HG02840 (cell line): ENCODE measurements around the gene DOCK3.
"Not testable (repeated sequence)": the region's sequence is repeated elsewhere in the genome, so short reads cannot be mapped to it uniquely, and the experiment has no call there.

Experiments
- ATAC-seq: cut with Tn5 transposase; IDR thresholded peaks from one replicate; pipeline ENCODE4 v1.9.1; 2021; ENCODE audit warnings: mild to moderate bottlenecking, moderate library complexity, moderate number of reproducible peaks; ENCODE audit not compliant: unreplicated experiment, low FRiP score

DOCK3 gene

DNA sequence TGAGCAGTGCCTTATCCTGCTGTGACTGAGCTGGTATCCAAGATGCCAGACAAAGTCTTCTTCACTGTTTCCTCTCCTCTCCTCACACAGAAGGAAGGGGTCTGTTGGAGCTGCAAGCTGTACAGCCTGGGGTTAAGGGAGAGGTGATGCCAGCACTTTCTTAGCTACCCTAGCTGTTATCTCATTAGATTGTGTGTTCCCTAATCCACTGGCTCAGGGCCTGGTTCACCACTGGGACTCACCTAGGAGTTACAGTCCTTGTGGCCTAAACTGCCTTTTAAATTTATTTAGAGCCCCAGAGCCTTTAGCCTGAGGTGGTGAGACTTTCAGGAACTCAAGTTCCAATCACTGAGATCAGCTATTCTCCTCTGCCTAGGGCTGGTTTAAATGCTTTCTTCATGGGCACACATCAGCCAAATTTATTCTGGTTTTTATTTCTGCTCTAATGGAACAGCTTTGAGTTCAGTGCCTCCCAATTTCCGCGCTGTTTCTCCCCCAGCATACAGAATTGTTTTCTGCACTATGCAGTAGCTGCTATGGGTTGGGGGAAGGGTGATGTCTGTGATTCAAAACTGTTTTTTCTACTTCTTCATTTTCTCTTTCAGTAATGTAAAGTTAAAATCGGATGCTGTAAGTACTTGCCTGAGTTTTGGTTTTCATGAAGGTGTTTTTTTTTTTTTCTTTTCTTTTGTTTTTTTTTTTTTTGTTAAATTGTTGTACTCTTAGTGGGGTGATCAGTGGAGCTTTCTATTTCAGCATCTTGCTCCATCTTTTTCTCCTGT lies 198.8 kb downstream of the DOCK3 start:
- no peak for ATAC-seq

- ATAC-seq: not testable (repeated sequence)
These were observed 200.1 kb downstream of the DOCK3 start for GRCh38 chr3:50874876-50875275.

GRCh38 chr3:50876947-50877346 lies 202.2 kb downstream of the DOCK3 start:
- ATAC-seq: no peak

- ATAC-seq: not testable (repeated sequence)
These were observed 208.0 kb downstream of the DOCK3 start for GRCh38 chr3:50882733-50883132.

DNA sequence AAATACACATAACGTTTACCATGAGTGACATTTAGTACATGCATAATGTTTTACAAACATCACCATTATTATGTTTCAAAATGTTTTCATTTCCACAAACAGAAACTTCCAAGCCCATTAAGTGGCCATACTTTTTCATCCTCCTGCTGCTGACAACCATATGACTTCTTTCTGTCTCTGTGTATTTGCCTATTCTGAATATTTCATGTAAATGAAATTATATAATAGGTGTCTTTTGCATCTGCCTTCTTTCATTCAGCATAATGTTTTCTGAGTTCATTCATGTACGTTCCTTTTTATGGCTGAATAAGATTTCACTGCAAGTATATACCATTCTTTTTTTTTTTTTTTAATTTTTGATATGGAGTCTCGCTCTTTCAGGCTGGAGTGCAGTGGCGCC lies 209.0 kb downstream of the DOCK3 start:
- no peak for ATAC-seq

DNA sequence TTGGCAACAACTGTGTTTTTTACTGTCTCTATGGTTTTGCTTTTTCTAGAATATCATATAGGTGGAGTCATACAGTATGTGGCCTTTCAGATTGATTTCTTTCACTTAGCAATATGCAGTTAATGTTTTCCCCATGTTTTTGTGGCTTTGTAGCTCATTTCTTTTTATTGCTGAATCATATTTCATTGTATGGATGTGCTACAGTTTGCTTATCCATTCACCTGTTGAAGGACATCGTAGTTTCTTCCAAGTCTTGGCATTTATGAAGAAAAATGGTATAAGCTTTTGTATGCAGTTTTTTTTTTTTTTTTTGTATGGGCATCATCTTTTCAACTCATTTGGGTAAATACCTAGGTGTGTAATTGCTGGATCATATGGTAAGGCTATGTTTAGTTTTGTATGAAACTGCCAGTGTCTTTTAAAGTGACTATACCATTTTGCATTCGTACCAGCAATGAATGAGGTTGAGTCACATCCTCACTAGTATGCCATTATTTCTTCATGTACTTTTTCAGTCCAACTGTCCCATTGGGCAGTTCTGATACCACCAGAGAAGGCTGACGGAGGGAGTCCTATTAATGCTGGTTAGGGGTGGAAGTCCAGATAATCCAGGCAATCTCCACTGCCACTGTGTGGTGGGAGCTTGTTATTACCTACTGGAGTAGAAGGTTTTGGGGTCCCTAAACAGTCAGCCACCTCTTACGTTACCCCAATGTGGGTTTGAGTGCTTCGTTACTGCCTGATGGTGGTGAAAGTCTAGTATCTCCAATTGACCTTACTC lies 210.5 kb downstream of the DOCK3 start:
- ATAC-seq: no peak

DNA sequence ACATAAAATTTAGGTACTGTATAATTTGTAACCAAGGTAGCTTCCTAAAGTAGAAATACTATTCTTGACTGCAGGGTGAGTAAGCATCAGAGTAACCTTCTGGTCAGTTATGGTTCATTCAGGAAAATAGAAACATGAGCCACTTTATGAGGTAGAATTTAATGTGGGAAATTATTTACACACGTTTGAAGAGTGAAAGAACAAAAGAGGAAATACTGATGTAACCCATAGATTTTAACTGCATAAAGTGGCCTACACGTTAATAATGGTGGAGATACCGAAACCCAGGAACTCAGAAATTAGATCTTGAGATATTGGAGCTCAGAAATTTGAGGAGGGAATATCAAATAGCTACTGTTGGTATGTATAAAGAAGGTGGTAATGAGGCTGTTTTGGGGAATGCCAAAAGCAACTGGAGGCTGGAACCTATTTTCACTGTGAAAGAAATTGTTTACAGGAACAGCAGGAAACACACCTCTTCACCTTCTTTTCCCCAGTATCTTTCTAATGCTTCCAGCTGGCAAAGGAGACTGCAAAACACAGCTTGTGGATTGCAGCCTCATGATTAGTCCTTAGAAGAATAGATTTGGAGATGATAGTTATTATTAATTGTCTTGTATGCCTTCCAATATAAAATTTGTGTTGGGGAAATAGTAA lies 216.1 kb downstream of the DOCK3 start:
- ATAC-seq: no peak

DNA sequence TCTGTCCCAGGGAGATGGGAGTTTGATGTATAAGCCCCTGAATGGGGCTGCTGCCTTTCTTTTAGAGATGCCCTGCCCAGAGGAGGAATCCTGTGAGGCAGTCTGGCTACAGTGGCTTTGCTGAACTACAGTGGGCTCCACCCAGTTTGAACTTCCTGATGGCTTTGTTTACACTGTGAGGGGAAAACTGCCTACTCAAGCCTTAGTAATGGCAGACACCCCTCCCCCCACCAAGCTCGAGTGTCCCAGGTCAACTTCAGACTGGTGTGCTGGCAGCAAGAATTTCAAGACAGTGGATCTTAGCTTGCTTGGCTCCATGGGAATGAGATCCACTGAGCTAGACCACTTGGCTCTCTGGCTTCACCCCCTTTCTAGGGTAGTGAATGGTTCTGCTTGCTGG lies 226.4 kb downstream of the DOCK3 start:
- not testable (repeated sequence) for ATAC-seq

DNA sequence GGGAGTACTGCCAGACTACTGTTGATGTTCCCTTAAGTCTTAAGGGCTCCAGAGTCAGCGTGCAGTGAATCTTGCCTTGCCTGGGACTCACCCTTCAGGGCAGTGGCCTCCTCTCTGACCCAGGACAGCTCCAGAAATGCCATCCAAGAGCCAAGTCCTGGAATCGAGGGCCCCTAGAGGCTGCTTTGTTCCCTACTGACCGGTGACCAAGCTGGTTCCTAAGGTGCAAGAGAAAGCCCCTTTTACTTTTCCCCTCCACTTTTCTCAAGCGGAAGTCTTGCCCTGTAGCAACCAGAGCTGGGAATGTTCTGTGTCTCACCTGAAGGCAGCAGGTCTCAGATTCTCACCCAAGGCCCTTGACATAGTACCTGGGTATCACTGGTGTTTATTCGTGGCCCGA lies 238.0 kb downstream of the DOCK3 start:
- no peak for ATAC-seq

- ATAC-seq: no peak
These were observed 238.5 kb downstream of the DOCK3 start for GRCh38 chr3:50913260-50913659.

GRCh38 chr3:50922071-50922470 lies 247.3 kb downstream of the DOCK3 start:
- ATAC-seq: not testable (repeated sequence)

DNA sequence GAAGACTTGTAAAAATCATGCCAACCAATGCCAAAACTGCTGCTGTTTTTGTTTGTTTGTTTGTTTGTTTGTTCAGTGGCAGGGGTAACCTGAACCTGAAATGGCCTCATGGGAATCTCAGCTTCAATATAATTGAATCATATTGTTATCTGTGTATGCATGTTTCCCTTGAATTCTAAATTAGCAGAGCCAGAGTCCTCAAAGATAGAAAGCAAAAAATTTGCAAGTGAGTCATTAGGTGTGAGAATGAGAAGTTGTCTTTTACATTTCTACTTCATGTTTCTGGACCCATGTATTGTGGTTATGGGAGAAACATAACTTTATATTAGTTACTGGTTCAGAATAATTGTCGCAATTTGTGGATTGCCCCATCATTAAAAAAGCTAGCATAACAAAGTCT lies 249.2 kb downstream of the DOCK3 start:
- no peak for ATAC-seq

- no peak for ATAC-seq
These were observed 249.9 kb downstream of the DOCK3 start for GRCh38 chr3:50924638-50925037.

GRCh38 chr3:50926868-50927267 lies 252.1 kb downstream of the DOCK3 start:
- ATAC-seq: no peak

- ATAC-seq: no peak
These were observed 255.9 kb downstream of the DOCK3 start for GRCh38 chr3:50930371-50931208.

- not testable (repeated sequence) for ATAC-seq
These were observed 258.2 kb downstream of the DOCK3 start for GRCh38 chr3:50932918-50933317.

GRCh38 chr3:50936389-50936788 lies 261.7 kb downstream of the DOCK3 start:
- ATAC-seq: no peak

GRCh38 chr3:50947419-50947818 lies 272.7 kb downstream of the DOCK3 start:
- no peak for ATAC-seq

- no peak for ATAC-seq
These were observed 275.9 kb downstream of the DOCK3 start for GRCh38 chr3:50950591-50950990.

GRCh38 chr3:50953825-50954414 lies 279.2 kb downstream of the DOCK3 start:
- ATAC-seq: no peak
